Cardiac fibroblast (primary cell): ENCODE results near the gene PLEKHG1.

ENCODE experiments used
- DNase-seq, 2 donors: peaks; one replicate each; pipeline versions ENCODE4 v3.0.0 to v3.0.0-alpha.2; 2010; ENCODE audit warnings: low read depth in 2 of 2
- H3K4me3 ChIP-seq, 2 donors: replicated peaks in 1 of 2; 1 replicate in 1 of 2; 2 replicates in 1 of 2; pipeline ENCODE4 v1.5.1; 2011; ENCODE audit warnings: low read depth in 2 of 2, low read length in 2 of 2, mild to moderate bottlenecking in 2 of 2, moderate library complexity in 1 of 2
- CTCF ChIP-seq: IDR thresholded peaks from one replicate; pipeline ENCODE4 v1.5.1; 2011; ENCODE audit warnings: low read depth, mild to moderate bottlenecking, low read length, inconsistent platforms

Gene PLEKHG1

DNA sequence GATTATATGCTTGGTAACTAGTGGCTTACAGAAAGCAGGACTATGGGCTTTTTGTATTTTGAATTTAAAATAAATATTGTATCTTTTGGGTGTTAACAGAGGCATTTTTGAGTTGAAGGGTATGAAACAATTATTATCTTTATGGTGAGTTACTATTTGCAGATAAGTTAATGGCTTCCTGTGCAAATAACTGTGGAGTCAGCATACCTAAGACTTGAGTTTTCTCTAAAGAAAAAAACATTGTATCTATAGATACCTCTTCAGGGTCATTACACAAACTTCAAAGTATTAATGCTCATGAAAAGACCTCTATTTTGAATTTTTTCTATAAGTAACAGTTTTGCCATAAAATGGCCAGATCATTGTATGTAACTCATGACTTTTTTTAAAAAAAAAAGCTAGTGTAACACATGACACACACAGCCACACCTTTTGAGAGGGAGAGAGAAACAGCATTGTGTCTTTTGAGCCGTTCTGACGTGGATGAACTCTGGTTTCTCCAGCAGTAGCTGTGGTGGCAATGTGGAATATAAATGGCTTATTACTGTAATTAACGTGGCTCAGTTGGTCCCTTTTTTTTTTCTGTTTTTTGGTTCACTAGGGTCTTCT, 36.3 kb downstream of the PLEKHG1 start:
- DNase-seq, result no peak
- no peak for TF ChIP-seq CTCF
- H3K4me3 ChIP-seq, result no peak overlapping the region

DNA sequence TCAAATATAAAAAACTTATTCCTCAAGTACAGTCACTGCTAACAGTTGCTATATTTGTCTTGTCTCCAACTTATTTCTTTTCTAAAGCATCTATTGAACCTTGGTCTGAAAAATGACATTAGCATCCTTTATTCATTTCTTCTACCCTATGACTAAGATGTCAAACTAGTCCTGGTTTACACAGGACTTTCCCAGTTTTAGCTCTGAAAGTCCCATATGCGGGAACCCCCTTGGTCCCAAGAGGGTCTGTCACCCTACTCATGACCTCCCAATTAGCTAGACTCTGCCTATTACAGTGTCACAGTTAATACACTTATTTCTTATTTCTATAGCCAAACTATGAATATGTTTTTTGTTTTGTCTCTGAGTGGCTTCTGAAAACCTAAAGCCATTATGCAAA, 37.1 kb downstream of the PLEKHG1 start:
- no peak overlapping the region for H3K4me3 ChIP-seq
- TF ChIP-seq CTCF, result no peak
- no peak for DNase-seq

GRCh38 chr6:150637266-150637665, 37.6 kb downstream of the PLEKHG1 start:
- no peak for TF ChIP-seq CTCF
- H3K4me3 ChIP-seq, result no peak overlapping the region
- no peak for DNase-seq

GRCh38 chr6:150638267-150638666, 38.6 kb downstream of the PLEKHG1 start:
- no peak for DNase-seq
- TF ChIP-seq CTCF, result no peak
- H3K4me3 ChIP-seq, result no peak overlapping the region

GRCh38 chr6:150638765-150639164, 39.1 kb downstream of the PLEKHG1 start:
- no peak for DNase-seq

DNA sequence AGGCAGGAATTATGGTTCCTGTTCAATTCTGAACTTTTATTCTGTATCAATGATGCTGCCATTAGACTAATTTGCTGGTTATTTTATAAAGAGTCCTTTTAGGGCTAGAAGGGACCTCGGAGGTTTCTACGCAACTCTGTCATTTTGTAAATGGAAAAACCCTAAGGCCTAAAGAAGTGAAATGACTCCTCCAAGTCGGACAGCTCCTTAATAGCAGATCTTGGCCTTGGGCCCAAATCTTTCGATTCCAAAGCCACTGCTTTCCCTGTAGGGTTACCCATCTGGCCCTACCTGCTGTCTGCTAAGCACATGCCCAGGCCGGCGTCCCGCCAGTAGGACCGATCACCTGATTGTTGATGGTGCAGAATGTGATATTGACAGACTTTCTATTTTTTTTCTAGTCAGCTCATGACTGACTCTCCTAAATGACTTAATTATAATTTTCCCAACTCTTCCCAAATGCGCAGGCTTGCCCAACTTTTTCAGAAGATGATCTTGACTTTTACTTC, 40.2 kb downstream of the PLEKHG1 start:
- no peak for TF ChIP-seq CTCF
- no peak overlapping the region for H3K4me3 ChIP-seq
- DNase-seq, result no peak

More at GRCh38 chr6:150638765-150639164, 39.1 kb downstream of the PLEKHG1 start:
- H3K4me3 ChIP-seq, result no peak overlapping the region
- no peak for TF ChIP-seq CTCF
